Activated CD4-positive, alpha-beta T cell treated with anti-CD3 and anti-CD28 coated beads, Interleukin-2, amount 50 U/mL, for 4 hours (primary cell): ENCODE results near the gene ATP6AP1.
"Not testable (repeated sequence)": the region's sequence is repeated elsewhere in the genome, so short reads cannot be mapped to it uniquely, and the experiment has no call there.

Source experiments
- DNase-seq, 2 experiments: peaks; one replicate each; pipeline ENCODE4 v3.0.0-alpha.2; 2020

ATP6AP1 gene

GRCh38 chrX:154428176-154429171 lies at the start of gene ATP6AP1:
ATP6AP1 (plus strand) TSS chrX:154428677; CDS start chrX:154428693, 16 bp downstream.
- DNase-seq, result peak; percentile 79 to 83

- peak; percentile 92 to 95 for DNase-seq
Measured at GRCh38 chrX:154378799-154379568, 49.5 kb upstream of the ATP6AP1 start, which contains the start of gene EMD. EMD (plus strand) TSS chrX:154379295; CDS start chrX:154379485, 190 bp downstream.

- DNase-seq, result no peak
Measured at GRCh38 chrX:154379569-154379951, 48.9 kb upstream of the ATP6AP1 start.

GRCh38 chrX:154380153-154380552 lies 48.3 kb upstream of the ATP6AP1 start:
- no peak for DNase-seq

GRCh38 chrX:154380787-154381186 lies 47.7 kb upstream of the ATP6AP1 start:
- DNase-seq, result no peak

GRCh38 chrX:154381271-154381670 lies 47.2 kb upstream of the ATP6AP1 start:
- DNase-seq, result no peak

GRCh38 chrX:154382483-154383069 lies 45.9 kb upstream of the ATP6AP1 start:
- no peak for DNase-seq

- DNase-seq, result no peak
Measured at GRCh38 chrX:154383359-154384283, 44.9 kb upstream of the ATP6AP1 start.

GRCh38 chrX:154384284-154384892 lies 44.1 kb upstream of the ATP6AP1 start:
- DNase-seq, result no peak

- not testable (repeated sequence) for DNase-seq
Measured at GRCh38 chrX:154388094-154388493, 40.4 kb upstream of the ATP6AP1 start.

GRCh38 chrX:154388649-154389048 lies 39.8 kb upstream of the ATP6AP1 start:
- DNase-seq, result not testable (repeated sequence)

- DNase-seq, result not testable (repeated sequence)
Measured at GRCh38 chrX:154389812-154390747, 38.4 kb upstream of the ATP6AP1 start.

GRCh38 chrX:154396363-154396762 lies 32.1 kb upstream of the ATP6AP1 start:
- DNase-seq, result not testable (repeated sequence)

- peak; percentile 41 to 46 for DNase-seq
Measured at GRCh38 chrX:154396973-154397887, 31.2 kb upstream of the ATP6AP1 start.

- DNase-seq, result peak; percentile 80 to 83
Measured at GRCh38 chrX:154397888-154398667, 30.4 kb upstream of the ATP6AP1 start, which contains the start of gene RPL10. RPL10 (plus strand) TSS chrX:154398377; CDS start chrX:154398520, 143 bp downstream.

GRCh38 chrX:154398668-154399526 lies 29.6 kb upstream of the ATP6AP1 start:
- DNase-seq, result peak; percentile 77
